Stimulated activated CD8-positive, alpha-beta memory T cell treated with anti-CD3 and anti-CD28 coated beads, Interleukin-15, amount 100 ng/mL, for 24 hours (primary cell): ENCODE results near the gene MFSD12.

Experiments
- DNase-seq: peaks from one replicate; pipeline ENCODE4 v3.0.0-alpha.2; 2020; ENCODE audit warnings: low read depth

The MFSD12 gene

DNA sequence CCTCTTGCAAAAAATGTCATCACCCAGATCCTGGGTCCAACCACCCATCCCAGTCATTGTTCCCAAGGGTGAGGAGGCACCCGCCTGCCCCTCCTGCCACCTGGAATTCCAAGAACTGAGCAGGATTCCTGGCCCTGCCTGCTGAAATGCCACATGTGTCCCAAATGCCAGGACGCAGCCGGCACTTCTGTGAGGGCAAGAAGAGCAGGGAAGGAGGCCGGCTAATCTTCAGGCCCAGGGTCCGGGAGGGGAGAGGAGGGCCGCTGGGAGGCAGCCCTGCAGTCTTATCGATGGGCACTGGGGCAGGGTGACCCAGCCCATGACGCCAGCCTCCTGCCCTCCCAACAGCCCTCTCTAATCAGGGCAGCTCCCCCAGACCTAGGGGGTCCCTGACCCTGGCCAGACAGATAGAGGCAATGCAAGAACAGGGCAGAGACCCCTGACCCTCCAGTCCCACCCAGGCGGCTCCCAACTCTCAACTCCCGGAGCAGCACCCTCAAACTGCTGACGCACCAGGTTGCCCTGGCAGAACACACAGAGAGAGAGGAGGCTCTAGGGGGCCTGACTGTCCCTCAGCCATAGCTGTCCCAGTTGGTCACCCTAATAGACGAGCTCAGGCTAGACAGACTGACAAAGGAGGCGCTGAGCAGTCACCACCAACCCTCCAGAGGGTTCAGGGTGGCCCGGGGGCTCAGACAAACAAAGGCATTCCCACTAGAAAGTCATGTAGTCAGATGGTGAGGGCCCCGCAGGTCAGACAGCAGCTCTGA, 1.5 kb downstream of the MFSD12 start:
- no peak for DNase-seq

DNA sequence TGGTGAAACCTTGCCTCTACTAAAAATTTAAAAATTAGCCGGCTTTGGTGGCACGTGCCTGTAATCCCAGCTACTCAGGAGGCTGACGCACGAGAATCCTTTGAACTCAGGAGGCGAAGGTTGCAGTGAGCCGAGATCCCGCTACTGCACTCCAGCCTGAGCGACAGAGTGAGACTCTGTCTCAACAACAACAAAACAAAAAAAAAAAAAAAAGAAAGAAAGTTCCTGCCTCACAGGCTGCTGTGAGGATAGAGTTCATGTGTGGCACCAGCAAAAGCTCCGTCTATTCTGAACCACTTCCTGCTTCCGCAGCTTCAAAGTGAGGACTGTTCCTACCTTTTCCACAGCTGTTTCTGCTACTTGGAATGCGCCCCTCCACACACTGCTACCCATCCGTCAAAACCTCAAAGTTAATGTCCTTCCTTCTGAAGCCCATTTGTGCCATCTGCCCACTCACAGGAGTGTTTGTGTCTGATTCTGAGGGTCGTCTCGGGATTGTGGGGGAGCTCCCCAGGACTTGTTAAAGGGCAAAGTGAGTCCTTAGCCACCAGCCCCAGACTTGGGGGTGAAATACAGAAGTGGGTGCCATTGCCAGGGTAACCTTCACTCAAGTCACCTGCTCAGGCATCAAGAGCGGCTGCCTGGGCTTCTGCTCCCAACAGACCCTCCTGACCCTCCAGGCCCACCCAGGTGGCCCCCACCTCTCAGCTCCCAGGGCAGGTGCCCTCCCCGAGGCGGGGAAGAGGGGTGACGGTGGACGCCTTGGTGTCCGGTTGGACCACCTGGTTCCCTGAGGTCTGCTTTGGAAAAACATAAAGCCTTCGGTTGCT, 2.9 kb downstream of the MFSD12 start:
- DNase-seq, result no peak

DNA sequence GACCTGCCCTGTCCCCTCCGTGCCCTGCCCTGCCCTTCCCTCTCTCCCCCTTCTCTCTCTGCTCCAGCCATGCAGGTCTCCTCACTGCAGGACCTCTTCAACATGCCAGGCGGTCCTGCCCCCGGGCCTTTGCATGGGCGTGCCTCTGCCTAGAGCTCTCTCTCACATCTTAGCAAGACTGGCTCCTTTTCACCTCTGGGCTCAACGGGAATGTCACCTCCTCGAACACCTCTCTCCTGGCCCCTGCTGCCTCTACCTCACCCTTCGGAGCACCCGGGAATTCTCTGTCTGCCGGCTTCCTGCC, 5.6 kb downstream of the MFSD12 start:
- DNase-seq, result no peak

DNA sequence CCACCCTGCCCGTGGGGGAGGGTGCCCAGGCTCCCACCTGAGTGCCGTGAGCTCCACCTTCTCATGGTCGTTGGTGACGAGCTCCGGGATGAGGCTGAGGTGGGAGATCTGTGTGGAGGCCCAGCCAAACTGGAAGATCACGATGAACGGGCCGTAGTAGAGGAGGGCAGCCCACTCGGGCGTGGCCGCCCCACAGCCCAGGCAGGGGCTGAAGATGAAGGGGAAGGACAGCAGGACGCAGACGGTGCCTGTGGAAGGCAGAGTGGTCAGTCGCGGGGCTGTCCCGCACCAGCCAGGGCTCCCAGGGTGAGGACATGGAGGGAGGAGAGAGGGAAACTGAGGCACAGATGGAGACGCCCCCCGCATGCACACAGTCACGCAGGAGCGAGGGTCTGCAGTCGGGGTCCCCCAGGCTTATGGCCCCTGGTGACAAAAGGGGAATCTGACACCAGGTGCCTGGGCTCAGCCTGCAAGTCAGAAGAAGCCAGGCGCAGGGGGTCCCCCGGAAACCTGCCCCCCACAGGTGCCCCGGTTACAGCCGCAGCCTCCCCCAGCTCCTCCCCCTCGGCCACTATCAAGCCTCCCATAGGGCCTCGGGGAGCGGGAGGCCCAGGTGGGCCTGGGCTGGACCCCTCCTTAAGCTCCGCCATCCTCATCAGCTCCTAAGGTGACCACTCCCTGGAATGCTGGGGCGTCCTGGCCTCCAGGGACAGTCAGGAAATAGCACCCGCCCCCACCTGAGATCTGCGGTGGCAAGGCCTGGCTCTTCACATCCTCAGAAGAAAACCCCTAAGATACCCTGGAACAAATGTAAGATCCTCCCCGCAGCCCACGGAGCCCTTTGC, 6.2 kb downstream of the MFSD12 start:
- no peak for DNase-seq

DNA sequence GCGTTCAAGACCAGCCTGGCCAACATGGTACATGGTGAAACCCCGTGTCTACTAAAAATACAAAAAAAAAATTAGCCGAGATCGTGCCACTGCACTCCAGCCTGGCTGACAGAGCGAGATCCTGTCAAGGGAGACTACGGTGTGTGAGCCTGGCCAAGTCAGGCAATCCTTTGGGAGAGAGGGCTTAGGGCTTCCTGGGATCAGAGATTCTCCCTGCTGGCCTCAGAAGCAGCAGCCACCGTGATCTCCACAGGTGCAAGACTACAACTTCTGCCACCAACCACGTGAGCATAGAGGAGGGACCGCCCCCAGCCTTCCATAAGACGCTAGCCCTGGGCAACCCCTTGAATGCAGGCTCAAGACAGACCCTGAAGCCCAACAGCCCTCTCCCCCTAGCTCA, 7.6 kb downstream of the MFSD12 start:
- no peak for DNase-seq

DNA sequence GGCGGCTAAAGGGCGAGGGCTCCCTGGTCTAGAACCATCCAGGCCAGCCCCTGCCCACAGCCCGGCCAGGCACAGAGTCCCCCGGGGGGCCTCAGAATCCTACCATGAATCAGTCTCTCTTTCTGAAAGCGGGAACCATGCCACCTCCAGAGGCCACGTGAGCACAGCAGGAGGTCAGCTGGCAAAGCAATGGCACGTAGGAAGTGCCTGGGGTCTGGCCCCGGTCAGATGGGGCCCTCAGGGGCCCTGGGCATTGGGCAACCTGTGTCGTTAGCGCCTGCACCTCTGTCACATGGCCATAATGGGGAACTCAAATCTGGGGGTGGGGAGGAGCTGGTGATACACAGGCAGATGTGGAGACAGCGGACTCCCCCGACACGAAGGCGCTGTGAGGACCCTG, 8.8 kb downstream of the MFSD12 start:
- no peak for DNase-seq

DNA sequence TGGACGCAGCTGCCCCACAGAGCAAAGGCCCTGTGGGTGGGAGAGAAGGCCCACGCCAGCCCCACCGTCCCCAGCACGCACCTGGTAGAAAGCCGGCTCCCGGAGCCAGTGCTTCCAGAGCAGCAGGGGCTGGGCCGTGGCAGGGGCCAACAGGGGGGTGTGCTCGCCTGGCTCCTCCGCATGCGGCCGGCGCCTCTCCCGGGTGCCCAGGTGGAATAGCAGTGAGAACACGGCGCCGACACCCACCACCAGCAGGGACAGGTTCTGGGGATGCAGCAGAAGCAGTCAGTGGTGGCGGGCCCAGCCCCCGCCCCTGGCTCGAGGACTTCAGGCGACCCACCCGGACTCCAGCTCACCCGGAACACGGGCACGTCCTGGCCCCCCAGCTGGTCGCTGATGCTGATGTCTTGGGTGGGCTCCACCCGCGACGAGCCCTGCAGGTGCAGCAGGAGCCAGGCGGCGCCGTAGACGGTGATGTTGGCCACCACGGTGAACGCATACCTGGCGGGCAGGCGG, 9.6 kb downstream of the MFSD12 start:
- no peak for DNase-seq

DNA sequence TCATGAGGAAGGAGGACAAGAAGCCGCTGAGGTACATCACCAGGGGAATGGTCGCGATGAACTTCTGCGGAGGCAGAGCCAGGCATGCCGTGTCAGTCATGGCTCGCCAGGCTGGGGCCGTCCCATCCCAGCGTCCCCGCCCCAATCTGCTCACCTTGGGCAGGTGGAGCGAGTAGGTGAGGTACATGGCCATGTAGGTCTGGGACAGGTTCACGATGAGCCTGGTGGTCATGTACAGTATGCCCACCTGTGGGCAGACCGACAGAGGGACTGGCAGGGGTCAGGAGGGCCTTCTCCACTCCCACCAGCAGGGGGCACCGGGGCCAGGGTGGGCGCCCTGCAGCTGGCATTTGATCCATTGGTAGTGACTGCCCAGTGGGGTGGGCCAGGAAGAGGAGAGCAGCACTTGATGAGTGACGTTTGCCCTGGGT, 10.1 kb downstream of the MFSD12 start:
- peak; percentile 30 for DNase-seq

DNA sequence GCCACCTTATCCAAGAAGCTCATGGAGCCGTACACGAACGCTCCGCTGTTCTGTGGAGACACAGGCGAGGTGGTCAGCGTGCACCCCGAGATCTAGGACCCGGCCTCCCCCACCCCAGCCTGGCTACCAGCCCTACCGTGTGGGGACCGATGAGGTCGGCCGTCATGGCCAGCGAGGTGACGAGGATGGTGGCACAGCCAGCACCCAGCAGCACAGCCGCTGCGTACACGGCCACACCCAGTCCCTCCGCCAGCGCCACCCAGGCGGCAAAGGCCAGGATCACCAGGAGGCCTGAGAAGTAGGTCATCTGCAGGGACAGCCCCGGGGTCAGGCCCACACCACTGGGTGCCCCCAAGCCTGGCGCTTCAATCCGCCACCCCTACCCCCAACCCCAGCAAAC, 11.3 kb downstream of the MFSD12 start:
- no peak for DNase-seq

DNA sequence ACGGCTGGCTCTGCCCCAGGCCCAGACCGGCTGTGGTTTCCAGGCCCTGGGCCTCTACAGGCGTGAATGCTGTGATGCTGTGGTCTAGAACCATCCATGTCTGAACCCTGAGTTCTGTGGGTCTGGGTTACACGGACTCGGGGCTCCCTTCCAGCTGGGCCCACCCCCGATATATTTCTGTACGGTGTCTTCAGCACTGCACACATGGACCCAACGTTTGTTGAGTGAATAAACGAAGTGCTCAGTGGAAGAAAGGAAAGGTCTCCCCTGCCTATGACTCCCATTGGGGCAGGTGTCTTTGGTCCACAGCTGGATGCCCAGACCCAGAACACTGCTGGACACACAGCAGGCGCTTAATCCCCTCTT, 11.7 kb downstream of the MFSD12 start:
- no peak for DNase-seq

DNA sequence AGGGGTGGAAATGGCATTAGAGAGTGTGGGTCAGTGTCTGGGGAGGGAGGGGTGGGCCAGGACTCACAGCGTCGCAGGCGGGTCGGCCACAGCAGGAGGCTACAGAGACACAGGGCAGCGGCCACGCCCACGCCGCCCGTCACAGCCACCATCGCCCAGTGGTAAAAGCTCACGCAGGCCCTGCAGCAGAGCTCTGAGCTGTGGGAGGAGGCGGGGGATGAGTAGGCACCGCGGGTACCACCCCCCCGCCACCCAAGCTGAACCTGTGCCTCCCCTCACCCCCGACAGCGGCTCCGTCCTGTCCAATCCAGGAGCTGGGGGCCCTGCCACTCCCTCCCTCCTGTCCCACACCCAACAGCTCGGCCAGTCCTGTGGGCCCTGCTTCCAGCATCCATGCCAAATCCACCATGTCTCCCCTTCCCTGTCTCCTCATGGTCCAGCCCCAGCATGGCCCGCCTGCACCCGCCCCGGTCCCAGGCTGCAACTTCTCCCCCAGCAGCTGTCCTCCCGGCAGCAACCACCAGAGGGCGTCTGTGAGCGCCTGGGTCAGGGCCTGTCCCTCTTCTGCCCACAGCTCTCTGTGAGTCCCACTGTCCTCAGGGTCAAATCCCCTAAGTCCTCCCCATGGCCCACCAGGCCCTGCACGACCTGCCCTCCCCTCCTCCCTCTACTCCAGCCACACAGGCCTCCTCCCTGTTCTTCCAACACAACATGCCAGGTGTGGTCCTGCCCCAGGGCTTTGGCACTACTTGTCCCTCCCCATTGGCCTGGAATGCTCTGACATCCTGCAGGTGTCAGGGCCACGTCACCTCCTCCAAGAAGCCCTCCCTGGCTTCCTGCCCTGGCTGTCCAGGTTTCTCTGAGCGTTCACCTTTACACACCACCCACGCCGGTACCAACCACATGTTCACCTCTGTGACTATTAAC, 12.4 kb downstream of the MFSD12 start:
- peak; percentile 78 for DNase-seq

DNA sequence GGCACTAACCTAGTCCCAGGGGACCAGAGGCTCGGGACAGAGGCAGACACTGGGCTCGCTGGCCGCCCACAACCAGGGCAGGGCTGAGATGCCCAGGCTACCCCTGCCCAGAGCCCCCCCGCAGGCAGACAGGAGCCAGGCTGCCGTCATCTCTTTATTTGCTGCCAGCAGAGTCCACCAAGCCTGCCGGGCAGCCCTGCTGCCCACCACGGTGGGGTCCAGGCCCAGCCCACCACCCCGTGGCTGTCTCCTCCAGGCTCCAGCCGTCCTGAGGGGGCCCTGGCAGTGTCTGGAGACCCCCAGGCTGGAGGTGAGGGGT, 13.4 kb downstream of the MFSD12 start:
- no peak for DNase-seq

DNA sequence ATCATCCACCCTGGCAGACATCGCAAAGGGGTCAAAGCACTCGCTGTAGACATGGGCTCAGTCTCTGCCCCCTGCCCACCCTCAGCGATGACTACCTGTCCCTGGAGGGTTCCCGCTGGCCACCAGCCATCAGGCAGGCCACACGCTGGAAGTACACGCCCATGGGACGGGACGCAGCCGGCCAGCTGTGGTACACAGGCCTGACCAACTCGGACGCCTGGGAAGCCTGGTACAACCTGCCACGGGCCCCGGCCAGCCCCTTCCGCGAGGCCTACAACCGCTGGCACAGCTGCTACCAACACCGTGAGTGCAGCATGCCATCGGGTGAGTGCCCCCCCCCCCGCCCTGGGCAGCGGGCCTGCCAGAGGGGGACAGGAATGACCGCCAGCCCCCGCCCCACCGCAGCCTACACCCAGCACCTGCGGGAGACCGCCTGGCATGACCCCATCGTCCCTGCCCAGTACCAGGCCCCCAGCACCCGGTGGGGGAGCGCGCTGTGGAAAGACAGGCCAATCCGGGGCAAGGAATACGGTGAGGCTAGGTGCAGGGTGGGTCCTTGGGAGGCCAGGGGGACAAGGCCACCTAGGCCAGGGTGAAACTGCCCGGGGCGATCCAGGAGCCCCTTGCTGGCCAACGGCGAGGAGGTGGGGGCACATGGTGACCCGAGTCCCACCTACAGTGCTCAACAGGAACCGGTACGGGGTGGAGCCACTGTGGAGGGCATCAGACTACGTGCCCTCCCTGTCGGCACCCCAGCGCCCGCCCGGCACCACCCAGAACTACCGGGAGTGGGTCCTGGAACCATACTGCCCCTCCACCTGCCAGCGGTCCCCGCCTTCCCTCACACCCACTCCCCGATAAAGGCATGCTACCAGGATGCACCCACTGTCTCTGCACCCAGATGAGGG, 14.0 kb downstream of the MFSD12 start:
- DNase-seq, result no peak

DNA sequence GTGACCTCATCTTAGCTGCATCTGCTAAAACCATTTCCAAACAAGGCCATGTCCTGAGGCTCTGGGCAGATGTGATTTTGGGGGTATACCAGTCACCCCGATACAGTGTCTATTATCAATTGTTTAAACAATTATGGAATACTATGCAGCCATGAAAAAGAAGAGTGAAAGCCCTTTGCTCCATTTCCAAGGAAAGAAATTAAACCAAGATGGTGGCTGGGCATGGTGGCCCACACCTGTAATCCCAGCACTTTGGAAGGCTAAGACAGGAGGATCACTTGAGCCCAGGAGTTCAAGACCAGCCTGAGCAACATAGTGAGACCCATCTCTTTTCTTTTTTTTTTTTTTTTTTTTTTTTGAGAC, 17.6 kb downstream of the MFSD12 start:
- no peak for DNase-seq

DNA sequence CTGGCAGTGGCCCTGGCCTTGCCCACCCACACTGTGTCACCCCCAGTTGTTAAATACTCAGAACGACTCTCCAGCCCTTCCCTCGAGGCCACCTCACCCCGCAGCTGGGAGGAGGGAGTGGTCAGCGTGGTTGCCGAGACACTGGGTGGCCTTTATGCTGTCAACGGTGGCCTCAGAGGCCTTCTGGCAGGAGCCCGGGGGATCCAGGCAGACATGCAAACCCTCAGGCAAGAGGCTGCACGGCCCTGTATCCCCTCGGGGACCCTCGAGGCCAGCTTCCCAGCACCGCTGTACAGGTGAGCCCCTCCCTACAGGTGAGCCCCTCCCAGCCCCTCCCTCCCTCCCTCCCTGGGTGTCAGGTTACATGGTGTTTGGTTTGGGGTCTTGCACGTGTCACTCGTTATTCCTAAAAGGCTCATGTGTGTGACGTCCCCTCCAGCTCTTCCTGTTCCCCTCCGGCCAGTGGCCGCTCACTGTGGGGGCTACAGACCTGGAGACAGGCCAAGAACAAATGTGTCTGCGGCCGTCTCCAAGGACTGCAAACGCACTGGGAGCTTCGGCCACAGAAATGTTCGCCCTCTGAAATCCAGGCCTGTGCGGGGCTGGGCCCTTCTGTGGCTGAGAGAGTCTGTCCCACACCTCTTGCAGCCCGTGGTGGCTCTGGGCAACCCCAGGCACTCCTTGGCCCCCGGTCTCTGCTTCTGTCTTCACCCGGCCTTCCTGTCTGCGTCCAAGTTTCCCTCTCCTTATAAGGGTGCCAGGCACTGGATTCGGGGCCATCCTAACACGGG, 18.2 kb downstream of the MFSD12 start, which contains the start of gene TEKTIP1:
Gene TEKTIP1 (plus strand): TSS at position 210 of the 791 bp plus-strand sequence. CDS start 4 bp downstream, at position 214.
- DNase-seq, result no peak

DNA sequence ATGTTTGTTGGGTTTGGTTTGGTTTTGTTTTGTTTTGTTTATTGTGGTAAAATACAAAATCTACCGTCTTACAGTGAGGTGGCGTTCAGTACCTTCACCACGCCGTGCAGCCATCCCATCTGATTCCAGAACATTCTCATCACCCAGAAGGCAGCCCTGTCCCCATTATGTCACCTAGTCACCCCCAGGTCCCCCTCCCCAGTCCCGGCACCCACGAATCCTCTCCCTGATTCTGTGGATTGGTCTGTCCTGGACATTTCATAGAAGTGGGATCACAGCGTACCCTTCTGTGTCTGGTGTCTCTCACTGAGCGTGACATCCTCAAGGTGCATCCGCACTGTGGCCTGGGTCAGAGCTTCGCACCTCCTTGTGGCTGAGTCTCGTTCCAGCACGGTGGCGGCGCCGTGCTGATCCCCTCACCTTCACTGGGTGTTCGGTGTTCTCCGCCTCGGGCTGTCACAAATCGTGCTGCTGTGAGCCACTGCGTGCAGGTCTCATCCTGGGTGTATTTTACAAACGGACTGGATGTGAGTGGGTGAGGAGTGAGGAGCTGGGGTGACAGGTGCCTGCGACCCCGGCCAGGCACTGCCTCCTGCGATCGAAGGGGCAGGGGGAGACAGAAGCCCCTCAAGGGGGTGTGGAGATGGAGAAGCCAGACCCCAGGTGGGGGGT, 19.0 kb downstream of the MFSD12 start:
- no peak for DNase-seq

DNA sequence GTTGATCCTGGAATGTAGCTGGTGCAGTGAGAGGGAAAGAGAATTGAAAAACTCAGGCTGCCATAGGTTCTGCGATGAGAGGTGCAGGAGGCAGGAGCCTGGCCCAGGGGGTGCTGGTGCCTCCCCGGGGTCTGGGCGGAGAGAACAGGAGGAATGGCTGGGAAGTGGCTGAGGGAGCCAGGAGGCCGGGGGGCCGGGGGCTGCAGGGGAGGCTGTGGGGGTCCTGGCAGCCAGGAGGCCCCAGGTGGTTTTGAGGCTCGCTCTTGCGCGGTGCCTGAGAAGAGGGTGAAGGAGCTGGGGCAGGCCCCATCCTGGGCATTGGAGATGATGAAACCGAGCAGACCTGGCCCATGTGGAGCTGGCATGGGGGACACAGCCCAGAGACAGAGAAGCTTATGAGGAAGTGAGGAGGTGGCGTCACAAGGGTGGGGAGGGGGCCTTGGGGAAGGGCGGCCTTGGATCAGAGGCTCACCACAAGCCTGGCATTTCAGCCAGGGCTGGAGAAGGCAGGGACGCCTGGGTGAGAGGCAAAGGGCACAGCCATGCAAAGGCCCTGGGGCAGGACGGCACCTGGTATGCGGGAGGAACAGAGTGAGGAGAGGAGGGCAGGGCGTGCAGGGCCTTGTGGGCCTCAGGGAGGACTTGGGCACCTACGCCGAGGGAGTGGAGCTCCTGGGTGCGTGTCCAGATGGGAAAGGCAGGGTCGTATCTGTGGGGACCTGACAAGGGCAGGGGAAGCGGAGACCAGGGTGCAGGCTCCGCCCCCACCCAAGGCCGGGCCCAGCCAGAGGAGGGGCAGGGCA, 19.7 kb downstream of the MFSD12 start:
- no peak for DNase-seq

DNA sequence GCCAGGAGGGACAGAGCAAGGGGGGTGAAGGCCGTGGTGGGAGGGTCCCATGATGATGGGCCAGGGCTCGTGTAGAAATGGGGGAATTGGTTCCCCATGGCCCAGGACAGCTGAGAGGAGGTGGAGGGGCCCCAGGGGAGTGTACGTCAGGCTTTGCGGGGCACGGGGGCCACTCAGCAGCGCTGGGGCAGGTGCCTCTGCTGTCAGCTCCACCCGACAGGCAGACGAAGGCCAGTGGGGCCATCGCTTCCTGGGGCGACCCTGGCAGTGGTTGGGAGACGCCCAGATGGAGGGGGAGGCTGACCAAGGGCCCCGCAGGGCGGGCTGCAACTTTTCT, 20.3 kb downstream of the MFSD12 start:
- DNase-seq, result no peak
